OCI-LY3 (cell line): ENCODE data around the gene KREMEN1.

ENCODE experiments used
- H2AFZ ChIP-seq: fragments of 200-600, 300-600 bp; shearing (Covaris generic); 2 replicates; pipeline ENCODE4 v1.6.0; 2014; ENCODE audit warnings: antibody characterized with exemption, low read depth, low read length
- H3K27ac ChIP-seq: fragments of 200-600, 300-600 bp; sonication (generic); 2 replicates; pipeline ENCODE4 v1.5.1; 2014; ENCODE audit warnings: mild to moderate bottlenecking, low read length, moderate library complexity, mixed read lengths
- H3K27me3 ChIP-seq: fragments of 200-600, 300-600 bp; sonication (generic); 2 replicates; pipeline ENCODE4 v1.6.1; 2014; ENCODE audit warnings: low read depth, low read length, mixed read lengths
- H3K36me3 ChIP-seq: fragments of 200-600, 300-600 bp; sonication (generic); replicated peaks from 2 replicates; pipeline ENCODE3; 2014; ENCODE audit warnings: low read depth, low read length, mixed read lengths
- H3K4me1 ChIP-seq: fragments of 300-600, 200-600 bp; sonication (generic); 2 replicates; pipeline ENCODE4 v1.6.1; 2014; ENCODE audit warnings: low read length, mixed read lengths
- H3K4me2 ChIP-seq: fragments of 200-600, 300-600 bp; sonication (generic); 2 replicates; pipeline ENCODE4 v1.6.1; 2014; ENCODE audit warnings: low read length, mixed read lengths
- H3K4me3 ChIP-seq: fragments of 300-600, 200-600 bp; sonication (generic); 2 replicates; pipeline ENCODE4 v1.5.1; 2014; ENCODE audit warnings: antibody characterized with exemption, mild to moderate bottlenecking, low read length, moderate library complexity
- H3K79me2 ChIP-seq: fragments of 300-600, 200-600 bp; shearing (Covaris generic); 2 replicates; pipeline ENCODE4 v1.6.1; 2014; ENCODE audit warnings: mild to moderate bottlenecking, low read length, mixed read lengths
- H3K9ac ChIP-seq: fragments of 300-600, 200-600 bp; shearing (Covaris generic); 2 replicates; pipeline ENCODE4 v1.6.0; 2014; ENCODE audit warnings: mild to moderate bottlenecking, low read length, moderate library complexity
- H3K9me3 ChIP-seq: fragments of 200-600, 300-600 bp; shearing (Covaris generic); 2 replicates; pipeline ENCODE4 v1.6.1; 2014; ENCODE audit warnings: low read length, mixed read lengths; ENCODE audit not compliant: insufficient read depth
- H4K20me1 ChIP-seq: fragments of 200-600, 300-600 bp; sonication (generic); 2 replicates; pipeline ENCODE4 v1.6.1; 2016; ENCODE audit warnings: low read length, mixed read lengths; ENCODE audit not compliant: insufficient read depth
- EZH2phosphoT487 ChIP-seq: fragments of 200-600 bp; shearing (Covaris generic); IDR thresholded peaks from 2 replicates; pipeline ENCODE4 v1.6.1; 2018; ENCODE audit warnings: antibody characterized with exemption, mixed run types, low read depth
- TF ChIP-seq, protein P1 (sequence below): fragments of 200-600, 300-600 bp; sonication (generic); IDR thresholded peaks from 2 replicates; pipeline ENCODE4 v1.5.1; 2014; ENCODE audit warnings: antibody characterized with exemption, low read length, low read depth

KREMEN1 gene

DNA sequence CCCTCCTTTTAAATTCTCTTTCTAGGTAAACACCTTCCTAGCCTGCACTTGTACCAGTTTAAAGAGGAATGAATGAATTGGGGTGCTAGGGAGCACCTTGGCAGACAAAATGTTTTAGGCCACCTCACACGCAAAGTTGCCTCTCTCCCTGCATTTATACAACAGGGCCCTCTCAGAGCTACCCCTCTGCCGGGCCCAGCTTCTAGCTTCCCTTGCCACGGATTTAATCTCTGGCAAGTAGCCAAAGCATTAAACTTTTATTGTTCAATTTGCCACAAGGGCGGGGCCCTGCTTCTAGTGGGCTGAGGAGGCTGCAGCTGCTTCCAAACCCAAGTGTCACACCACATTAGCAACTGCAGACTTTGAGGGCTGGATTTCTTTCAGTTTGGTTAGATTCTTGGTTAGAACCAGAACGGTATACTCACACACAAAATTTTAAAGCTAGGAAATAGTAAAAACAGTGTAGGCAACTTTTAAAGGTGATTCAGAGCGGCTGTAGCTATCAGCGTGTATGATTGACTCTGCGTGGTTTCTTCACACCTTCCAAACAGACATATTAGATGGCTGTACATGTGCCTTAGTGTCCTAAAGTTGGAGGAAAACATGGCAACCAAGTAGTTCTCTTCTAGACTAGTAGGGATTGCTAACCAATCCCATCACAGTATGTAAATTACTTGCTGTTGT is 6.5 kb downstream of the KREMEN1 start:
- H3K4me2 ChIP-seq: no peak overlapping the region
- peaks cover 12% of the 10 kb centered on the region; the same call in 1 of the 2 replicates for H3K27me3 ChIP-seq
- H3K9ac ChIP-seq: no peak overlapping the region
- H3K36me3 ChIP-seq: no peaks in the 10 kb centered on the region
- H2AFZ ChIP-seq: no peak overlapping the region
- no peak overlapping the region for H3K4me3 ChIP-seq
- H3K79me2 ChIP-seq: no peaks in the 10 kb centered on the region
- no peaks in the 10 kb centered on the region for H3K4me1 ChIP-seq
- no peaks in the 10 kb centered on the region for H4K20me1 ChIP-seq
- no peak overlapping the region for H3K27ac ChIP-seq
- TF ChIP-seq EZH2phosphoT487: no peak
- TF ChIP-seq, protein P1, sequence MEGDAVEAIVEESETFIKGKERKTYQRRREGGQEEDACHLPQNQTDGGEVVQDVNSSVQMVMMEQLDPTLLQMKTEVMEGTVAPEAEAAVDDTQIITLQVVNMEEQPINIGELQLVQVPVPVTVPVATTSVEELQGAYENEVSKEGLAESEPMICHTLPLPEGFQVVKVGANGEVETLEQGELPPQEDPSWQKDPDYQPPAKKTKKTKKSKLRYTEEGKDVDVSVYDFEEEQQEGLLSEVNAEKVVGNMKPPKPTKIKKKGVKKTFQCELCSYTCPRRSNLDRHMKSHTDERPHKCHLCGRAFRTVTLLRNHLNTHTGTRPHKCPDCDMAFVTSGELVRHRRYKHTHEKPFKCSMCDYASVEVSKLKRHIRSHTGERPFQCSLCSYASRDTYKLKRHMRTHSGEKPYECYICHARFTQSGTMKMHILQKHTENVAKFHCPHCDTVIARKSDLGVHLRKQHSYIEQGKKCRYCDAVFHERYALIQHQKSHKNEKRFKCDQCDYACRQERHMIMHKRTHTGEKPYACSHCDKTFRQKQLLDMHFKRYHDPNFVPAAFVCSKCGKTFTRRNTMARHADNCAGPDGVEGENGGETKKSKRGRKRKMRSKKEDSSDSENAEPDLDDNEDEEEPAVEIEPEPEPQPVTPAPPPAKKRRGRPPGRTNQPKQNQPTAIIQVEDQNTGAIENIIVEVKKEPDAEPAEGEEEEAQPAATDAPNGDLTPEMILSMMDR: no peak
- no peaks in the 10 kb centered on the region for H3K9me3 ChIP-seq

DNA sequence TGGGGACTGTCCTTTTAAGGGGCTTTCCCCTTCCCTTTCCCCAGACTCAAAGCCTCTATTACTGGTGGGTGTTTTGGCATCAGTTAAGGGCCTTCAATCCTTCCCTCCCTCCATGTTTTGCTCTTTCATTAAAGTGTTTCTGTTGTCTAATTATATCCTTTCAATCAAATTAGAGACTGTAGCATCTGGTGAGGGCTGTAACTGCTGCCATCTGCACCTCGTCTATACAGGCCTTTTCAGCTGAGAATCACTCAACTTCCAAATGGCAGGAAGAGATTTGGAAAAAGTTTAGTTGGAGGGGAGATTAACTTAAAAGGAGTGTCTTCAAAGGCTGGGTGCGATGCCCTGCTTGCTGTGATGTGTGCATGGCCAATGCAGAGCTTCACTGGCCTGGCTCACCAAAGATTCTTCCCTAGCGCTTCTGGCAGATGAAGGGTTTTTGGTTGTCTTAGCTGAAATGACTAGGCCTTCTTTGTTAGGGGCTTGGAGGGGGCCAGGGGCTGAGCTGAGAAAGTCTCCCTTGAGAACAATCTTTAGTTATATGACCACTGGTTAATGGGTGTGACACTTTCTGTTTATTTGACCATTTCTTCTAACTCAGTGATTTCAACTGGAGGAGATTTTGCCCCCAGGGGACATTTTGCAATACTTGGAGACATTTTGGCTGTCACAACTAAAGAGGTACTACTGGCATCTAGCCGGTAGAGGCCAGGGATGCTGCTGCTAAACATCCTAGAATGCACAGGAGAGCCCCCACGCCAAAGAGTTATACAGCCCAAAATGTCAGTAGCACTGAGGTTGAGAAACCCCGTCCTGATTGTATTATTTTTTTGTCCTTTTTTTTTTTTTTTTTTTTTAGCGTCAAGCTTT is 7.5 kb downstream of the KREMEN1 start:
- Histone ChIP-seq H3K9ac (no peak overlapping the region), H3K4me3 (no peak overlapping the region), H3K27me3 (peaks cover 4% of the 10 kb centered on the region; the same call in 1 of the 2 replicates), H3K27ac (no peak overlapping the region), H4K20me1 (no peaks in the 10 kb centered on the region), H3K79me2 (no peaks in the 10 kb centered on the region), H2AFZ (no peak overlapping the region), H3K4me1 (no peaks in the 10 kb centered on the region), H3K9me3 (no peaks in the 10 kb centered on the region), H3K4me2 (no peak overlapping the region), H3K36me3 (no peaks in the 10 kb centered on the region)
- TF ChIP-seq, protein P1: no peak
- TF ChIP-seq EZH2phosphoT487: no peak

DNA sequence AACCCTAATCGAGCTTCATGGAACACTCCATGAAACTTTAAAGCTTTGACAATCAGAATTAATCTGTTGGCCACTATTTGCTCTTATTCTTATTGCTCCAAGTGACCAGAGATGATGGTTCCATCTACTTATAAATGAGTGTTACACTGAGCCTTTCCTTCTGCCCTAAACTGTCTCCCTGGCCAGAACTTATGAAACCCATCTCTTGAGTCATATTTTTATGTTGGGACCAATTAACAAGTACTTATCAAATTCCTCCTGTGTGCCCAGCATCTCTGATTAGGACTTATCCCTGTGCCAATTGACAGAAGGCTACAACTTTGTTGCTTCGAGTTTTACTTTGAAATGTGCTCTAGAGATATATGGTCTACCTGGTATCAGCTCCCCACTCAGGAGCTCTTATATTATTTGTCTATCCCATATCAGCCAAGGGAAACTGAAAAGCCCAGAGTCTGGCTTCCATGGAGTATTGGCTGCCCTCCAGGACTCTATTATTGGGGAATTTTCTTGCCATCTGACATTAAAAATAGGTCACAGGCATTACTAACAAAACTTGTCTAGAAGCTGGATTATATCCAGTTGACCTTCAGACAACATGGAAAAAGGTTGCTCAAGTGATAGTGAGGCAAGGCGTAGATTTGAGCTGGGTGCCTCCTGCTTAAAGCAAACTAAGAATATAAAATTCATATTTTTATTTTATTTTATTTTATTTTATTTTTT is 8.8 kb downstream of the KREMEN1 start:
- Histone ChIP-seq H3K4me3 (no peak overlapping the region), H3K27me3 (no peaks in the 10 kb centered on the region), H3K9ac (no peak overlapping the region), H3K27ac (no peak overlapping the region), H3K4me1 (no peaks in the 10 kb centered on the region), H2AFZ (no peak overlapping the region), H4K20me1 (no peaks in the 10 kb centered on the region), H3K36me3 (no peaks in the 10 kb centered on the region), H3K4me2 (no peak overlapping the region), H3K79me2 (no peaks in the 10 kb centered on the region), H3K9me3 (no peaks in the 10 kb centered on the region)
- TF ChIP-seq EZH2phosphoT487: no peak
- TF ChIP-seq, protein P1: no peak
